ENCODE data around the gene DMKN.

DNA sequence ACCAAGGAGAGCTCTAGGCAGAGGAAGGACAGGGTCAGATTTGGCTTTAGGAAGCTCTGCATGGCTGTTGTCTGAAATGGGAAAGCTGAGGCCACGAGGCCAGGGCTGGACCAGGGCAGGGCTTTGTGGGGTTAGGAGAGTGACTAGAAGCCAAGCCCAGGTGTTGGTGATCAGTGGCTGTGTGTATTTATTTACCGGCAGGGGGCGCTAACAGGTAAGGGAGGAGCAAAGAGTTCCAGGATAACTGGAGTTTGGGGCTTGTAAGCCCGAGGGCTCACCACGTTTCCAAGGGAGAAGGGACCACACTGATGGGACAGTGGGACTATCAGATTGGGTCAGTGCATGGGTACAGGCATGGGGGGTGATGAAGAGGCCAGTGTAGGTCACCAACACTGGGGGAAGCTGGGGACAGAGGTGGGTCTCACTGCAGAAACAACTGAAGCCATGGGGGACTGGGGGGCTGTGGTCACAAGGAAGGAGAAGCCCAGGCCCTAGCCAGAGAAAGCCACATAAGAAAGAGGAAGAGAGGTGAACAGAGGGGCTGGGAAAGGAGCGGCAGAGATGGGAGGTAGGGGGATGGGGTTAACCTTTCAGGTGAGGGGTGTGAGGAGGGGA is 35.8 kb upstream of the DMKN start:
- no peak for TF ChIP-seq POLR2A (IDR thresholded peaks at IDR 0.05)
- peak; percentile 59 to 90 (median 76) for TF ChIP-seq CTCF (IDR thresholded peaks at IDR 0.05)
